Right forelimb (tissue), 1 donor: ENCODE measurements around the gene NSUN5.
"Not testable (repeated sequence)": the region's sequence is repeated elsewhere in the genome, so short reads cannot be mapped to it uniquely, and the experiment has no call there.

ENCODE experiments used
- DNase-seq: peaks from one replicate; pipeline ENCODE4 v3.0.0-alpha.2; 2018

NSUN5 gene

GRCh38 chr7:73308665-73309214, at the start of gene NSUN5:
TSS of gene NSUN5 (minus strand) at chr7:73308826. CDS start at chr7:73308790, 36 bp downstream.
- peak; percentile 88 for DNase-seq

- DNase-seq = no peak
Observed at GRCh38 chr7:73356159-73356558, 47.5 kb upstream of the NSUN5 start.

- DNase-seq = no peak
Observed at GRCh38 chr7:73354821-73355220, 46.2 kb upstream of the NSUN5 start.

GRCh38 chr7:73354196-73354595, 45.6 kb upstream of the NSUN5 start:
- DNase-seq = no peak

GRCh38 chr7:73353243-73353642, 44.6 kb upstream of the NSUN5 start:
- DNase-seq = no peak

GRCh38 chr7:73352784-73353183, 44.2 kb upstream of the NSUN5 start:
- no peak for DNase-seq

GRCh38 chr7:73351447-73352167, 43.0 kb upstream of the NSUN5 start:
- DNase-seq = no peak

- DNase-seq = no peak
Observed at GRCh38 chr7:73350306-73351068, 41.9 kb upstream of the NSUN5 start.

- DNase-seq = no peak
Observed at GRCh38 chr7:73349763-73350162, 41.1 kb upstream of the NSUN5 start.

- DNase-seq = no peak
Observed at GRCh38 chr7:73345951-73346350, 37.3 kb upstream of the NSUN5 start.

- DNase-seq = no peak
Observed at GRCh38 chr7:73345538-73345937, 36.9 kb upstream of the NSUN5 start.

GRCh38 chr7:73343671-73344380, 35.2 kb upstream of the NSUN5 start:
- no peak for DNase-seq

- DNase-seq = peak; percentile 71
Observed at GRCh38 chr7:73342645-73343044, 34.0 kb upstream of the NSUN5 start.

- DNase-seq = no peak
Observed at GRCh38 chr7:73341877-73342276, 33.3 kb upstream of the NSUN5 start.

- no peak for DNase-seq
Observed at GRCh38 chr7:73340514-73340913, 31.9 kb upstream of the NSUN5 start.

- no peak for DNase-seq
Observed at GRCh38 chr7:73338321-73338720, 29.7 kb upstream of the NSUN5 start.

- DNase-seq = no peak
Observed at GRCh38 chr7:73332447-73332846, 23.8 kb upstream of the NSUN5 start.

- no peak for DNase-seq
Observed at GRCh38 chr7:73330772-73331171, 22.1 kb upstream of the NSUN5 start.

GRCh38 chr7:73329861-73330581, 21.4 kb upstream of the NSUN5 start:
- DNase-seq = no peak

- DNase-seq = no peak
Observed at GRCh38 chr7:73328696-73329095, 20.1 kb upstream of the NSUN5 start.

GRCh38 chr7:73327922-73328321, 19.3 kb upstream of the NSUN5 start, which contains the start of the genes FKBP6 and TRIM50:
TSS of gene FKBP6 (plus strand) at chr7:73328161. CDS start at chr7:73328429, 268 bp downstream.
TSS of gene TRIM50 (minus strand) at chr7:73328082. CDS start at chr7:73324787, 3,295 bp downstream.
- not testable (repeated sequence) for DNase-seq

GRCh38 chr7:73327449-73327848, 18.8 kb upstream of the NSUN5 start:
- DNase-seq = not testable (repeated sequence)
